ENCODE results near the gene KDM1A. TPM values are rescaled to one million over a fixed set of nuclear protein-coding genes. Genes with fewer than 3 reads are reported as not detected.
"Not testable (repeated sequence)": the region's sequence is repeated elsewhere in the genome, so short reads cannot be mapped to it uniquely, and the experiment has no call there.

KDM1A gene
- total RNA-seq, 1 donor from 2014 or later: 86.6 TPM

GRCh38 chr1:22995774-22996173, 23.5 kb upstream of the KDM1A start:
- intact Hi-C loops (cut with micrococcal nuclease): no loop called here

GRCh38 chr1:22997528-22997927, 21.7 kb upstream of the KDM1A start:
- H3K4me3 Mint-ChIP-seq; H3K27me3 Mint-ChIP-seq; H3K36me3 Mint-ChIP-seq (ENCODE audit: low read depth); H3K27ac Mint-ChIP-seq; H3K4me1 Mint-ChIP-seq; intact Hi-C loops (cut with micrococcal nuclease); DNase-seq; H3K9me3 Mint-ChIP-seq: not testable (repeated sequence)

More at GRCh38 chr1:22995774-22996173, 23.5 kb upstream of the KDM1A start:
- no peak for DNase-seq
- Mint-ChIP-seq H3K27ac (no peak overlapping the region), H3K36me3 (ENCODE audit: low read depth) (peaks cover 2% of the 10 kb centered on the region), H3K9me3 (peaks cover 3% of the 10 kb centered on the region), H3K27me3 (no peaks in the 10 kb centered on the region), H3K4me3 (no peak overlapping the region), H3K4me1 (no peaks in the 10 kb centered on the region)

GRCh38 chr1:23000133-23000532, 19.1 kb upstream of the KDM1A start:
- H3K4me1 Mint-ChIP-seq; DNase-seq; intact Hi-C loops (cut with micrococcal nuclease); H3K9me3 Mint-ChIP-seq; H3K27ac Mint-ChIP-seq; H3K36me3 Mint-ChIP-seq (ENCODE audit: low read depth); H3K4me3 Mint-ChIP-seq; H3K27me3 Mint-ChIP-seq: not testable (repeated sequence)

GRCh38 chr1:23002218-23002617, 17.1 kb upstream of the KDM1A start:
- H3K4me1 Mint-ChIP-seq; H3K9me3 Mint-ChIP-seq; H3K4me3 Mint-ChIP-seq; DNase-seq; H3K36me3 Mint-ChIP-seq (ENCODE audit: low read depth); H3K27ac Mint-ChIP-seq; H3K27me3 Mint-ChIP-seq; intact Hi-C loops (cut with micrococcal nuclease): not testable (repeated sequence)

GRCh38 chr1:23004112-23004511, 15.2 kb upstream of the KDM1A start:
- H3K4me3 Mint-ChIP-seq: no peak overlapping the region
- H3K9me3 Mint-ChIP-seq: no peaks in the 10 kb centered on the region
- H3K27me3 Mint-ChIP-seq: peaks cover 9% of the 10 kb centered on the region
- H3K4me1 Mint-ChIP-seq: no peaks in the 10 kb centered on the region
- H3K27ac Mint-ChIP-seq: no peak overlapping the region
- no peaks in the 10 kb centered on the region for H3K36me3 Mint-ChIP-seq (ENCODE audit: low read depth)
- intact Hi-C loops (cut with micrococcal nuclease): no loop called here
- DNase-seq: no peak

- H3K36me3 Mint-ChIP-seq (ENCODE audit: low read depth); intact Hi-C loops (cut with micrococcal nuclease); H3K27me3 Mint-ChIP-seq; H3K9me3 Mint-ChIP-seq; H3K4me3 Mint-ChIP-seq; DNase-seq; H3K4me1 Mint-ChIP-seq; H3K27ac Mint-ChIP-seq: not testable (repeated sequence)
Observed at GRCh38 chr1:23004769-23005168, 14.5 kb upstream of the KDM1A start.

- no peaks in the 10 kb centered on the region for H3K9me3 Mint-ChIP-seq
- no peak for DNase-seq
- H3K4me1 Mint-ChIP-seq: no peaks in the 10 kb centered on the region
- intact Hi-C loops (cut with micrococcal nuclease): no loop called here
- H3K4me3 Mint-ChIP-seq: no peak overlapping the region
- no peaks in the 10 kb centered on the region for H3K36me3 Mint-ChIP-seq (ENCODE audit: low read depth)
- no peak overlapping the region for H3K27ac Mint-ChIP-seq
- peaks cover 11% of the 10 kb centered on the region for H3K27me3 Mint-ChIP-seq
Observed at GRCh38 chr1:23007106-23007505, 12.2 kb upstream of the KDM1A start.

- Mint-ChIP-seq H3K27me3 (peaks cover 7% of the 10 kb centered on the region), H3K4me1 (no peaks in the 10 kb centered on the region), H3K27ac (no peak overlapping the region), H3K4me3 (no peak overlapping the region), H3K36me3 (ENCODE audit: low read depth) (no peaks in the 10 kb centered on the region), H3K9me3 (no peaks in the 10 kb centered on the region)
- intact Hi-C loops (cut with micrococcal nuclease): no loop called here
- DNase-seq: no peak
Observed at GRCh38 chr1:23008901-23009300, 10.4 kb upstream of the KDM1A start.

- H3K4me3 Mint-ChIP-seq; H3K27me3 Mint-ChIP-seq; DNase-seq; H3K27ac Mint-ChIP-seq; H3K36me3 Mint-ChIP-seq (ENCODE audit: low read depth); H3K9me3 Mint-ChIP-seq; intact Hi-C loops (cut with micrococcal nuclease); H3K4me1 Mint-ChIP-seq: not testable (repeated sequence)
Observed at GRCh38 chr1:23010025-23010424, 9.2 kb upstream of the KDM1A start.

GRCh38 chr1:23013657-23014056, 5.6 kb upstream of the KDM1A start:
- H3K4me3 Mint-ChIP-seq: no peak overlapping the region
- peaks cover 3% of the 10 kb centered on the region for H3K4me1 Mint-ChIP-seq
- intact Hi-C loops (cut with micrococcal nuclease): no loop called here
- no peaks in the 10 kb centered on the region for H3K9me3 Mint-ChIP-seq
- peaks cover 5% of the 10 kb centered on the region for H3K27me3 Mint-ChIP-seq
- H3K36me3 Mint-ChIP-seq (ENCODE audit: low read depth): no peaks in the 10 kb centered on the region
- no peak for DNase-seq
- no peak overlapping the region for H3K27ac Mint-ChIP-seq

- peaks cover 6% of the 10 kb centered on the region for H3K9me3 Mint-ChIP-seq
- no peak for DNase-seq
- intact Hi-C loops (cut with micrococcal nuclease): no loop called here
Observed at GRCh38 chr1:23018661-23019093, 591 bp upstream of the KDM1A start.

GRCh38 chr1:23019863-23020625, 776 bp downstream of the KDM1A start:
- H3K4me1 Mint-ChIP-seq: peaks cover 30% of the 10 kb centered on the region
- peaks cover 9% of the 10 kb centered on the region for H3K9me3 Mint-ChIP-seq
- H3K4me3 Mint-ChIP-seq: peak overlapping the region; percentile 95
- peak overlapping the region; percentile 92 for H3K27ac Mint-ChIP-seq
- peaks cover 27% of the 10 kb centered on the region for H3K36me3 Mint-ChIP-seq (ENCODE audit: low read depth)
- H3K27me3 Mint-ChIP-seq: peaks cover 3% of the 10 kb centered on the region
- DNase-seq: peak; percentile 78
- intact Hi-C loops (cut with micrococcal nuclease): no loop called here

More at GRCh38 chr1:23018661-23019093, 591 bp upstream of the KDM1A start:
- H3K4me3 Mint-ChIP-seq: peak overlapping the region; percentile 96
- H3K4me1 Mint-ChIP-seq: peaks cover 28% of the 10 kb centered on the region
- peak overlapping the region; percentile 93 for H3K27ac Mint-ChIP-seq
- H3K36me3 Mint-ChIP-seq (ENCODE audit: low read depth): peaks cover 21% of the 10 kb centered on the region
- peaks cover 3% of the 10 kb centered on the region for H3K27me3 Mint-ChIP-seq

- DNase-seq: no peak
- peak overlapping the region; percentile 92 for H3K27ac Mint-ChIP-seq
- intact Hi-C loops (cut with micrococcal nuclease): no loop called here
- H3K27me3 Mint-ChIP-seq: peaks cover 3% of the 10 kb centered on the region
- peaks cover 32% of the 10 kb centered on the region for H3K4me1 Mint-ChIP-seq
- H3K9me3 Mint-ChIP-seq: peaks cover 9% of the 10 kb centered on the region
- peaks cover 27% of the 10 kb centered on the region for H3K36me3 Mint-ChIP-seq (ENCODE audit: low read depth)
- peak overlapping the region; percentile 95 for H3K4me3 Mint-ChIP-seq
Observed at GRCh38 chr1:23020706-23021405, 1.6 kb downstream of the KDM1A start.

- Mint-ChIP-seq H3K36me3 (ENCODE audit: low read depth) (peaks cover 27% of the 10 kb centered on the region), H3K27me3 (no peaks in the 10 kb centered on the region), H3K9me3 (peaks cover 9% of the 10 kb centered on the region), H3K4me3 (peak overlapping the region; percentile 15), H3K4me1 (peaks cover 35% of the 10 kb centered on the region), H3K27ac (no peak overlapping the region)
- no peak for DNase-seq
- intact Hi-C loops (cut with micrococcal nuclease): no loop called here
Observed at GRCh38 chr1:23021834-23022233, 2.6 kb downstream of the KDM1A start.

All from activated CD4-positive, alpha-beta T cell treated with anti-CD3 and anti-CD28 coated beads, Interleukin-2, amount 10 ng/mL, durations not matched to agents 24 days and 14 days (primary cell).